HT-29 (cell line): ENCODE data around the gene EZH2. TPM values are rescaled to one million over a fixed set of nuclear protein-coding genes. Genes with fewer than 3 reads are reported as not detected.

Source experiments
- DNase-seq: peaks from one replicate; pipeline ENCODE4 v3.0.0-alpha.2; 2015; ENCODE audit warnings: low spot score
- total RNA-seq: library from RNA; depleted of rRNA; stranded (reverse); fragments of >200 nt; shearing (Covaris generic); gene quantifications from 2 replicates; pipeline ENCODE4 v1.2.3, GENCODE V29; 2014; rRNA removed

The EZH2 gene
- total RNA-seq = 33.9 and 36.1 TPM in 2 replicates

DNA sequence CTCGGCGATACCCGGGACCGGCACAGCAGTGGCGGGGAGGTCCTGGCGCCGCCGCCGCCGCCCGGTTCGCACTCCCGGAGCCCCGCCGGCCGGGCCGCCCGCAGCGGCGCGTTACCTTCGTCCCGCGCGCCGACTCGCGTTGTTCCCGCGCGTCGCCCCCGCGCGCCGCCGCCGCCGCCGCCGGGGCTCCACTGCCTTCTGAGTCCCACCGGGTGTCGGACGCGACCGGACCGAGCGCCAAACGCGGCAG is at the start of gene EZH2:
Gene EZH2 (minus strand): TSS at position 243 of the 250 bp plus-strand sequence. CDS start 36,993 bp downstream, outside the sequence.
- no peak for DNase-seq

DNA sequence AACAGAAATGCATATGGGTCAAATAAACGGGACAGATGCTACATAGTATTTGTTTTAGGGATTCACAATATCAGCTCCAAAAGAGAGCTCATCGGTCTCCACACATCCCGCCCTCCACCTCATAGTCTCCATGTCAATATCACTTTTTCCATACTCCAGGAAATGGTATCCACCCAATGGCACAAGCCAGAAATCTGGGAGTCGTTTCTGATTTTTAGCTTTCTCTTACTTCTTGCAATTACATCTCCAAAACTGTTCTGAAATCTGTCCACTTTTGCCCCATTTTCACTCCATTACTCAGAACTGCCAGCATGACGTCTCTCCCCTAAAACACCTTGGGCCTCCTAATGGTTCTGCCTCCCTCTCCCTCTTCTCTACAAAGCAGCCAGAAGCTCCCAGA is 47.4 kb upstream of the EZH2 start:
- DNase-seq = no peak

DNA sequence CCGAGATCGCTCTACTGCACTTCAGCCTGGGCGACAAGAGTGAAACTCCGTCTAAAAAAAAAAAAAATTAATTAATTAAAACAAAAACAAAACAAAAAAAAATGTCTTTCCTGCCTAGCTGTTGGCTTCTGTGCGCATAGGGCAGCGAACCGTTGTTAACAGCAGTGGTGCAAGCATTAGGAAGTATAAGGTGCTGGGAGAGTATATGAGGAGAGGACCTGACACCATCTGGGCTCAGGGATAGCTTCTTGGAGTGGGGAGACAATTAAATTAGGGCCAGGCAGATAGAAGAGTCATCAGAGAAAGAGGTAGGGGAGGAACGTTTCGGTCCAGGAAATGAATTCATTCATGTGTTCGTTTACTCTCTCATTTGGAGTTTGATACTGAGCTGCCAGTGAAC is 46.2 kb upstream of the EZH2 start:
- DNase-seq = no peak

DNA sequence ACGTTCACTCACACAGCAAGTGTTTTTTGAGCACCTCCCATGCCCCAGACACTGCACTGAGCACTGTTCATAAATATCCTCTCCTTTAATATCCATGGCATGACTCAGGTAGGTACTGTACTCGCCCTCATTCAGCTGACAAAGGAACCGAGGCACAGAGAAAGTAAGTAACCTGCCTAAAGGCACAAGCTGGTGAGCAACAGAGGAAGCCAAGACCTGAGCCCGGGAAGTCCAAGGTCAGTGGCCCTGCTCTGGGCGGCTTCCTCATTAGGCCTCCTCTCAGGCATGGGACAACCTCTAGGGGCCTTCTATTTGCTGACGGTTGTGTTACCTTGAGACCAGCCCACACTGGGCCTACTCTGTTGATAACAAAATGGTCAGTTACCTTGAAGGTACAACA is 45.1 kb upstream of the EZH2 start:
- DNase-seq = no peak

DNA sequence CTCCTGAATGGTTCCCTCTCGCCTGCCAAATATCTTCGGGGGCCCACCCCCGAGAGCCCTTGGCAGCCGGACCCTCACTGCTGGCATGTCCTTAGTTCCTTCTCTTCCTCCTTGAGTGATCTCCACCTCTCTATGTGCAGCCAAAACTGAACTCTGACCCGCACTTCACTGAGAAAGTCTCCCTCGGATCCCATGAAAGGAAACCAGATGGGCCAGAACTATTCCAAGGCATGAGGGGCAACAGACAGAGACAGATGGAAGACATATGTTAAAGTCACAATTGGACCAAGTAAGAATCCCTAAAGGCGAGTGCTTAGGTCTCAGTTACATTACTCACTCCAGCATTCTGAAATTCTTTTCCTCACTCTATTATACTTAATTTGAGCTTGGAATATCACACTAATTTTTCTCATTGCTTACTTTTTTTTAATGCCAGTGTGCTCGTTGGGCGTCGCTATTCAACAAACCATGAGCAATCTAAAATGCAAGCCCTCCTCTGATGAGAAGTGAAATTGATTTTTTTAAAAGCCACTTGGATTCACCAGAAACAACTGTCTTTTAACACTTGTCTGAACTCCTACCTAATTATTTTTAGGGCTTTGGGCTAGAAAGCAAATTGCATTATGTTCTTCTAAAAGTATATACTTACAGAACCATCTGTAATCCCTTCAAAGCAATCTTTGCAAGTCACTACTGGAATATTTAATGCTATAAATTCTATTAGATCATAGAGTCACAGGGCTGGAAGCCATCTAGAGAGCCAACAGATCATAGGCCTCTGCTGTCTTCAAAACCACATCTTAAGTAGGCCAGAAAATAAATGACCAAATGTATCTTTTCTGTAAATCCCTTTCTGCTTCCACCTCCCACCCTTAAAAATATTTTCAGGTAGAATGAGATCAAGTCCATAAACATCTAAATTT is 43.3 kb upstream of the EZH2 start:
- no peak for DNase-seq

DNA sequence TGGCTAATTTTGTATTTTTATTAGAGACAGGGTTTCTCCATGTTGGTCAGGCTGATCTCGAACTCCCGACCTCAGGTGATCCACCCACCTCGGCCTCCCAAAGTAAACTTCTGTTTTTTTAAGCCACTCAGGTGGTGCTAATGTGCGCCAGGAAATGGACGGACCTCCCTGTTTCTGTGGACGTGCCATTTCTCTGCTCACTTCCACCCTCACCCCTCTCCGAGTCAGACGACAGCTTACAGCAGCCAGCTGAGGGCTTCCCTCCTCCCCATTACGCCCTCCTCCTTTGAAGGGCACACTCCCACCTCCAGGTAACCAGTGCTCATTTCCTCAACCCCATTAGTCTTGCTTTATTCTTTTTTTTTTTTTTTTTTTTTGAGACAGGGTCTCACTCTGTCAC is 41.7 kb upstream of the EZH2 start:
- no peak for DNase-seq

DNA sequence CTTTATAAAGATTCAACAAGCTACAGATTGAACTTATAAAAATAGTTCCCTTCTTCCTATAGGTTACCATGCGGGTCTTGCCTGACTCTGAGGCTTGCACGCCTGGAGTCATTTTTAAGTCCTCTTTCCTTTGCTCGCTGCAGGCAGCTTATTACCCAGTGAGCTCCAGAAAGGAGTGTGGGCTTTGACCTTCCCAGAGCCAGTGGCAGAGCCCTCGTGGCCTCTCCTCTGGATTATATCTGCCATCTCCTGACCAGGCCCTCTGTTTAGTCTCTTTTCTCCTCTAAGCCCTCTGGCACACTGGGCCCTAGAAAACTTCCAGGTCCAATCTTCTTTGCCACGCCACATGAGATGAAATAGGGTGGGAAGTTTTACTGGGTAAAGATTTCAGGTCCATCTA is 39.9 kb upstream of the EZH2 start:
- DNase-seq = no peak

DNA sequence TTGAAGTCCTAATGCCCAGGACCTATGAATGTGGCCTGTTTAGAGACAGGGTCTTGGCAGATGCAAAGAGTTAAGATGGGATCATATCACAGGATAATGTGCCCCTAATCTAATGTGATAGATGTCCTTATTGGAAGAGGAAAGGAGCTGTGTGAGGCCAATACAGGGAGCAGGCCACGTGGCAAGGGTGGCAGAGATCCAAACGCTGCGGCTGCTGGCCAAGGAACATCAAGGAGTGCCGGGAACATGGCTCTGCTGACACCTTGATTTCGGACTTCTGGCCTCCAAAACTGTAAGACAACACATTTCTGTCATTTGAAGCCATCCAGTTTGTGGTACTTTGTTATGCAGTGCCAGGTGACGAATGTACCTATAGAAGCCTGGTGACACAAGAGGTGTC is 37.7 kb upstream of the EZH2 start:
- no peak for DNase-seq

DNA sequence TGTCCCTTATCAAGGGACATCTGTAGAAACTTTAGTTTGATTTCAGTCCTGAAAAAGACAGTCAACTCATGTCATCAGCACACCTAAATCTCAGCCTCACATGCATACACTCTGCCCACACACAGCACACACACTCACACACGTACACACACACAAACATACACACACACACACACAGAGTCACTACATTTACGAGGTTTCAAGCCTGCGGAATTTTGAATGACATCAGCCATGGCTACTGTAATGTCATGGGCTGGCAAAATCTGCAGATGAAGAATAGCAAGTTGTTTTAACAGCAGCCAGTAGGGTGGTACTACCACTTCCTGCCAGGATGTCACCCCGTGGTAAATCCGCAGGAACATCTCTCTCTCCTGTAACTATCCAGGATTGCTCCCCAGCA is 37.1 kb upstream of the EZH2 start:
- no peak for DNase-seq

DNA sequence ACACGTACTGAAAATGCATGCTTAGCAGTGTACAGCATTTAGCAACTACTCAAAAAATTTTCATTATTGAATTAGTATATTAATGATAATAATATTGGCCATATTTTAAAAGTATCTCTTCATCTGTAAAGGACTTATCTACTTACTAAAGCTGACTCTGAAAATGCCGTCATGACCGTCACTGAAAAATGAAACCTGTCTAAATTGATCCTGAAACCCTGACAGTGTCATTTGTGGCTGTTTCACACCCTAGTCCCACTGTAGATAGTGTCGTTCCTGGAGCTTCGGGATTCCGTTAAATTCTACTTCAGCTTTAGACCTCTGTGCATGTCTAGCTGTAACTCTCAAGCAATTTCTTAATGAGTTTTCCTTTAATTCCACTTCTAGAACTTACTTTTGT is 35.8 kb upstream of the EZH2 start:
- DNase-seq = no peak

DNA sequence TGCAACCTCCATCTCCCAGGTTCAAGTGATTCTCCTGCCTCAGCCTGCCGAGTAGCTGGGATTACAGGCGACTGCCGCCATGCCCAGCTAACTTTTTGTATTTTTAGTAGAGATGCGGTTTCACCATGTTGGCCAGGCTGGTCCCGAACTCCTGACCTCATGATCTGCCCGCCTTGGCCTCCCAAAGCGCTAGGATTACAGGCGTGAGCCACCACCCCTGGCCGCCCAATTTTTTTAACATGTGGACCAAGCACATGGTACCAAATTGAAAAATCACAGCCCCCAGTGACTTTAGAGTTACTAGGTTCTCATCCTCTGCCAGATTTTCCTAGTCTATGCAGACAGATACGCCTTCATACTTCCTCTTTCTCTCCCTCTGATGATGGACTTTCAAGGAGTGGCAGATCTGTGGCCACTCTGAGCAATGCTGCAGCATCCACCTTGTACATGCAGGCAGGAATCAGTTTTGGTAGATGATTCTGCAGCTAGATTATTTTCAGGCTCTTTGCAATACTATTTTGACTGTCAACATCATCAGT is 34.0 kb upstream of the EZH2 start:
- no peak for DNase-seq

DNA sequence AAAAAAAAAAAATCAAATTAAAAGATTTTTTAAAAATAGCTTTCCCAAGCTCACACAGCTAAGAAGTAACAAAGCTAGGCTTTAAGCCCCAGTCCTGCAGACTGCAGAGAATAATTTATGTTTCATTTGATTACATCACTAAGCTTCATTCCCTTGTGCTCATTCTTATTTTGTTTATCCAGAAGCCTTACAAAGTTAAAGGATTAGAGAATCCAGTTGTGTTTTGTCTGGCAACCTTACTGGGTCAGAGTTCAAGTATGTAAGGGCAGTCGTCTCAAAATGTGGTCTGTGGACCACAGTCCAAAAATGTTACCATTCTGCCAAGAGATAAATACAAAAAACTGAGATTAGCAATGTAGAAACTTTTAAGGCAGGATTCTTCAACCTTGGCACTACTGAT is 32.1 kb upstream of the EZH2 start:
- DNase-seq = no peak

DNA sequence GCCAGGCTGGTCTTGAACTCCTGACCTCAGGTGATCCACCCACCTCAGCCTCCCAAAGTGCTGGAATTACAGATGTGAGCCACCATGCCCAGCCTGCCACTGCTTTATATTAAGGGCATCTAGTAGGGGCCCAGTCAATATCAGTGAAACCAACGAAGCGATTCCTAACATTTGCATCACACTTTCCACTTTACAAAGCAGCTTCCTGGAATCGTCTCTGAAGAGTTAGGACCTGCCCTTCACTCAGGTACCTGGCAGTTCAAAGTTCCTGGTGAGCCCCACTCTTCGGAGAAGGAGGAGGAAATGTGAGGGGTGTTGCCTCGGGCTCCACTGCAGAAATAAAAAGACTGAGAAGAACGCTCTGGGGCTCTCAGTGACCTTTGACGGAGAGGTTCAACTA is 31.1 kb upstream of the EZH2 start:
- no peak for DNase-seq

DNA sequence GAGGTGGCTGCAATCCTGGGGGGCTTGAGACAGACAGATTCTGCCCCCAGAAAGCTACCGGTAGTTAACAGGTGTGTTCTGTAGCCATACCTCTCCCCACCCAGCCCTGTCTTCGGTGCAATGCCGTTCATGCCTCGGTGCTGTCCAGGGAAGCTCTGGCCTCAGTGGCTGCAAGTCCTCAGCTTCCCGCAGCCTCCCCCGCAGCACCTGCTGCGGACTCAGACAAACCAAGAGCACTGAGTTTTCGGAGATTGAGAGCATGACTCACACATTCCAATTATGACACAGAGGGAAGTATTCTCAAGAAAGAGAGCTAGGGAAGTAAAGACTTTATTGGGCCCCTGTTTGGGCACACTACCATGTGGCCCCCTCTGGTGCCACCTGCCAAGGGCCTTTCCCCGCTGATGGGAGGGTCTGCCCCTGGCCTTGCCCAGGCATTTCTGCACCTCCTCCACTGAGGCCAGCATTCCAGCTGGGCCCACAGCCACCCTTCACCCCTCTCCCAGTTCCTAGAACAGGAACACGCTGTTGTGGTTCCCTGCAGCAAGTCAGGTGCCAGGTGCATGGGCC is 30.2 kb upstream of the EZH2 start:
- peak; percentile 49 for DNase-seq

DNA sequence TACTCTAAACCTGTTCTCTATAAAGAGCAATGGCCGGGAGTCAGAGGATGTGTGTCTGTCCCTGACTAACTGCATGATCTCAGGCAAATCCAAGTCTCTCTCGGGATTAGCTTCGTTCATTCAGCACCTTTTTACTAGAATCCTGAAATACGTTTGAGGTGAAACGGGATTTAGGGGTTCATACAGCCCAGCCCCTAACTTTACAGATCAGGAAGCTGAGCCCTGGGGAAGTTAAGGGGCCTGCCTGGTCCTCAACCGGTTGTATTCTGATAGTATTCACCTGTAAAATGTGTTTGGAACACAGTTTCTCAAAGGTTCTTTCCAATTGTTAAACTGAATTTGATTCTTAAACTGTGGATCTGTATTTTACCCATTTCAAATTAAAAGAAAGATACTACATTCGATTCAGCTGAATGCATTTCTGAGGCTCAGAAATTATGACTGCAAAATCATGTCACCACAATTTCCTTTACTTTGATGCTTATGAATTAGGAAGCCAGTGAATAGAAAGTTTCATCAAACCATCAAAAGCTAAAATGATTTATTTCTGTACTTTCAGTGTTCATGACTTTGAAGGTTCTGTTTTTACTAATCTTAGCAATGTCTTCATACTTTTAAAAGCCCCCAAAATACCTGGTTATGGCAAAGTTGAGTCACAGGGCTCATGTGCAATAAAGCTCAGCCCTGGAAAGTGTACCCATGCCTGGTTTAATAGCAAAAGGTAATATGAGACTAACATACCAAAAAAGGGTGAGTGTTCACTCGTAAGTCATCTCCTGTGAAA is 28.9 kb upstream of the EZH2 start:
- no peak for DNase-seq

DNA sequence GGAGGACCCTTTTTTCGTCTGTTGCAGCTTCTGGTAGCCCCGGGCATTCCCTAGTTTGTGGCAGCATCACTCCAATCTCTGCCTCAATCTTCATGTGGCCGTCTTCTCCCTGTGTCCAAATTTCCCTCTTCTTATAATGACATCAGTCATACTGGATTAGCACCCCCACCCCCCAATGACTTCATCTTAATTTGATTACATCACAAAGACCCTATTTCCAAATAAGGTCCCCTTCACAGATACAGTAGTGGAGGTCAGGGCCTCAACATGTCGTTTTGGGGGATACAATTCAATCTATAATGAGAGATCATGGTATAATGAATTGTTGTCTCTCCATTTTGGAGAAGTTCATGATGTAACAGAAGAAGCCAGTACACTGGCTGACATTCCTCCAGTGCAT is 28.1 kb upstream of the EZH2 start:
- no peak for DNase-seq

DNA sequence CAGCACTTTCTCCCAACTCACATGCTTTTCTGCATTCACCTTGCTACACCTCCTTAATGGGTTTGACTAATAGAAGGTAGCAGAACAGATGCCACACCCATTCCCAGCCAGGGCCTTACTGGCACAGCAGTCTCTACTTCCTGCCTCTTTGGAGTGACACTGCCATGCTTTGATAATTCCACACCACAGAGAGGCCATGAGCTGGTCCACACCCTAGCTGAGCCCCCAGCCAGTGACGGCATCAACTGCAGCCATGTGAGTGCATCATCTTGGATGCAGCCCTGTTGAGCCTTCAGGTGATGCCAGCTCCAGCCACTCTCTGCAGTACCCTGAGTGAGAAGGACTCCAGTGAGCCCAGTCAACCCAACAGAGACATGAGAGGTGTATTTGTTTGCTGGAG is 27.5 kb upstream of the EZH2 start:
- no peak for DNase-seq

DNA sequence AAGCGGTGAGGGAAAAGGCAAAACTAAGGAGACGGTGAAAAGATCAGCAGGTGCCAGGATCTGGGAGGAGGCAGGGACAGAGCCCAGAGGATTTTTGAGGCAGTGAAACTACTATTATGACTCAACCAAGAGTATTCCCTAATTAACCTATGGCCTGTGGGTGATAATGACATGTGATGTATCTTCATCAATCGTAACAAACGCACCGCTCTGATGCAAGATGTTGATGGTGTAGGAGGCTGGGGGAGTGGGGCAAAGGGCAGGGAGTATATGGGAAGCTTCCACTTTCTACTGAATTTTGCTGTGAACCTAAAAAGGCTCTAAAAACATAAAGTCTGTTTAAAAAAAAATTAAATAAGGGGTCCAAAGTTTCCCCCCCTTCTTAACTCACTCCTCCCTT is 25.5 kb upstream of the EZH2 start:
- DNase-seq = no peak

DNA sequence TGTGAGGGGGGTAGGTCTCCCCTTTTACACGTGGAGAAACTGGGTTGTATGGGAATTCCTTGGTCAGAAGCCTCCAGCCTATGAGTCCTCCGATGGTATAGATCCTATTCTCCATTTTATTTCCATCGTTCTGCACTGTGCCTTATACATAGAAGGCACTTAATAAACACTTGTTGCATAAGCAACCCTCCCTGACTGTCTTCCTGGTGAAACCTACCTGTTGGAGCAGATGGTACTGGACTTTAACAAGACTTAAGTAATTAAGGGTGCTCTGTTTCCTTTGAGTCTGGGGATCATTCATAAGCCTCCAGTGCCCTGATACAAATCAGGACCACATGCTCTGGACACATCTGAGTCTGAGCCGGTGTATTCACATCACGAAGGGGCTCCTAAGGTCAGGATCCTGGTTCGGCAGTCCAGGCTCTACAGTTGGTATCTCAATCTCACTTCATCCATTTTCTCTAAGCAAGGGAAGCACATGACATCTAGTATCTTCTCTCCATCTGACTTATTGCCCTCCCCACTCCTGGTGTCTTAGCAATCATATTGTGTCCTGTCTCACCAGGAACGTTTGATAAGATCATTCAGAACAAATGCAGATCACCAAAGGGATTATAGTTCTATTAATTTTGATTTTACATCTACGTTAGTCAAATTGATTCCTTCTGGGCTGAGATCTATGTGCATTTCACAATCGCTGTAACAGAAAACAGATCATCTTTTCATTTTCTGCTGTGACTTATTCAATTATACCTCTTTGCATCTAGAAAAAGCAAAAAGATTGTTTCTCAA is 22.8 kb upstream of the EZH2 start:
- no peak for DNase-seq

DNA sequence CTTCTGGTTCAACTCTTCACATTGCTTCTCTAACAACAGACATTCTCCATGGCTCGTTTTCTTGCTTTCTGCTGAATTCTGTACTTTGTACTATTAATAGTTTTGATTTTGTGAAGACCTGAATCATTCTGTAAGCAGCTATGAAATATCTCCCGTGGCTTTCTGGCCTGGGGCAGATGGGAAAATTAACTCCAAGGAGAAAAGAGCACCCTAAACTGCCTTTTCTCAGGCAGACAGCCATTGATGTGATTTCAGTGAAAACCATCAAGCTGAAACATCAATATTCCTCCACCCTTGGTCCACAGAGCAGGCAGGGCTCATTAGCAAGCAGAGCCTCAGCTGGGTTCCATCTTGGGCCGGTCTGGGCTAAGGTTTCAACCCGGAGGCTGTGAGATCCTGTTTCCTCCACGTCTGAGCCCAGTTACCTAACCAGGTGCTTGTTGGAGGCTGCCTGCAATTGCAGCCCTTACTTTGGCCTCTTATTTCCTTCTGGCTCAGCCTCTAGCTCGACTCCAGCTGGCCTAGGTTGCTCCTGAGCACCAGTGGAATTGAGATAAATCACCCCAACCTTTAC is 21.1 kb upstream of the EZH2 start:
- DNase-seq = no peak

DNA sequence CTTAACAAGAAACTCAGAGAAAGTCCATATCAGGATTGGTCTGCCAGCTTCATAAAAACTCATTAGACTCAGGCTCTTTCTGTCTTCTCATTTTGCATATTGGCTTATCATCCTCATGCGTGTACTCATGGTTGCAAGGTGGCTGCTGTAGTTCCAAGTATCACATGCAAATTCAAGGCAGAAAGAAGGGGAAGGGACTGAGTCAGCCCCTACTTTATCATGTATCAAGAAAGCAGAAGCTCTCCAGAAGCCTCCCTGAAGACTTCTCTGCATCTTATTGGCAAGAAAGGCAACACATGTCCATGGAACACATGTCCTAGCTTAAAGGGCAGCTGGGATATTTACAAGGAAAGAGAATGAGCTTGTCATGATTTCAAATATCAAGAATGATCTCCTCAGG is 19.4 kb upstream of the EZH2 start:
- DNase-seq = no peak
